Caco-2 (cell line): Measurements from ENCODE around the gene PRR36. TPM values are rescaled to one million over a fixed set of nuclear protein-coding genes. Genes with fewer than 3 reads are reported as not detected.

Experiments
- BruUV-seq: library from RNA; stranded (reverse); fragments of 400-500 nt; replicated peaks from 2 replicates; lab custom pipeline; 2021; lab: Mats Ljungman, UMichigan
- CTCF ChIA-PET: fragments of 300-600 bp; sonication (Branson Sonifier 250); formaldehyde crosslinking; loops from one replicate; lab custom pipeline; 2022; ENCODE audit warnings: antibody characterized with exemption; lab: Charles Lee
- POLR2A ChIA-PET: fragments of 300-600 bp; sonication (Branson Sonifier 250); formaldehyde crosslinking; loops from one replicate; lab custom pipeline; 2022; ENCODE audit warnings: antibody characterized with exemption; lab: Charles Lee
- DNase-seq, 2 experiments: peaks; one replicate each; pipeline versions ENCODE4 v3.0.0 to v3.0.0-alpha.2; 2020 to 2022
- H3K27me3 ChIP-seq: replicated peaks from 2 replicates; pipeline ENCODE4 v1.6.0; 2011; ENCODE audit warnings: low read length; ENCODE audit not compliant: control insufficient read depth, insufficient read depth
- H3K36me3 ChIP-seq: 2 replicates; pipeline ENCODE4 v1.5.1; 2011; ENCODE audit warnings: low read length; ENCODE audit not compliant: control insufficient read depth, insufficient read depth
- H3K4me1 ChIP-seq: fragments of 250-450 bp; sonication (Bioruptor Pico); 2 replicates; pipeline ENCODE4 v1.5.1; 2020; ENCODE audit warnings: mild to moderate bottlenecking
- H3K4me3 ChIP-seq: 2 replicates; pipeline ENCODE4 v1.5.1; 2011; ENCODE audit warnings: low read depth, mild to moderate bottlenecking, control low read depth, low read length
- H3K9me3 ChIP-seq: fragments of 250-450 bp; sonication (Bioruptor Pico); 2 replicates; pipeline ENCODE4 v1.5.1; 2020; ENCODE audit warnings: mild to moderate bottlenecking, moderate library complexity
- H3K27ac Mint-ChIP-seq: one replicate; pipeline ENCODE4 v1.8.0; 2022; ENCODE audit warnings: mixed read lengths; ENCODE audit not compliant: unreplicated experiment
- H3K27me3 Mint-ChIP-seq: one replicate; pipeline ENCODE4 v1.8.0; 2022; ENCODE audit warnings: mixed read lengths; ENCODE audit not compliant: insufficient read depth, unreplicated experiment
- H3K36me3 Mint-ChIP-seq: one replicate; pipeline ENCODE4 v1.8.0; 2022; ENCODE audit warnings: mild to moderate bottlenecking, mixed read lengths; ENCODE audit not compliant: insufficient read depth, unreplicated experiment
- H3K4me1 Mint-ChIP-seq: one replicate; pipeline ENCODE4 v1.8.0; 2022; ENCODE audit warnings: low read depth, mixed read lengths; ENCODE audit not compliant: unreplicated experiment
- H3K4me3 Mint-ChIP-seq: one replicate; pipeline ENCODE4 v1.8.0; 2022; ENCODE audit warnings: mild to moderate bottlenecking, moderate library complexity, mixed read lengths; ENCODE audit not compliant: unreplicated experiment
- H3K9me3 Mint-ChIP-seq: one replicate; pipeline ENCODE4 v1.8.0; 2022; ENCODE audit warnings: mixed read lengths; ENCODE audit not compliant: unreplicated experiment
- CTCF ChIP-seq, 2 experiments: fragments of 200-600 bp in 1 of 2; IDR thresholded peaks; 1 replicate in 1 of 2; 2 replicates in 1 of 2; pipeline versions ENCODE4 v1.5.1 to v1.8.0; 2011 to 2022; ENCODE audit warnings: antibody characterized with exemption in 1 of 2, control low read depth in 1 of 2, inconsistent platforms in 1 of 2, low read depth in 1 of 2, low read length in 1 of 2, mild to moderate bottlenecking in 1 of 2, moderate library complexity in 1 of 2; ENCODE audit not compliant: insufficient read depth in 1 of 2, severe bottlenecking in 1 of 2, unreplicated experiment in 1 of 2
- intact Hi-C: fragments of 100-400 bp; cut with micrococcal nuclease; formaldehyde crosslinking; loops from one replicate; pipeline ENCODE4 v1.10.0; 2022; ENCODE audit not compliant: unreplicated experiment
- total RNA-seq: library from RNA; stranded (reverse); gene quantifications from 2 replicates; pipeline ENCODE4 v1.2.3, GENCODE V29; 2022

PRR36 gene
- total RNA-seq, 1 experiment from 2014 or later = 3.7 TPM

- POLR2A ChIA-PET = no interaction called here
- Mint-ChIP-seq H3K4me3 (no peak overlapping the region), H3K27ac (no peak overlapping the region), H3K27me3 (no peaks in the 10 kb centered on the region), H3K4me1 (peaks cover 10% of the 10 kb centered on the region), H3K36me3 (peaks cover 5% of the 10 kb centered on the region), H3K9me3 (no peaks in the 10 kb centered on the region)
- intact Hi-C loops = loop anchor here (5.0 kb wide), 1 partner anchor 37 kb away; the partner anchor contains the start of gene LRRC8E
- Histone ChIP-seq H3K27me3 (no peaks in the 10 kb centered on the region), H3K4me1 (peaks cover 11% of the 10 kb centered on the region), H3K36me3 (no peaks in the 10 kb centered on the region), H3K9me3 (no peaks in the 10 kb centered on the region), H3K4me3 (no peak overlapping the region)
- CTCF ChIA-PET = no interaction called here
- TF ChIP-seq CTCF (IDR thresholded peaks at IDR 0.05; ENCODE audit: insufficient read depth in 1 of 2, low read depth in 1 of 2, low read length in 1 of 2, severe bottlenecking in 1 of 2, unreplicated experiment in 1 of 2) = no peak
- no peak for DNase-seq
- no TSS peak for BruUV-seq
Observed at GRCh38 chr19:7850000-7850813, 24.0 kb downstream of the PRR36 start.

- Histone ChIP-seq H3K36me3 (no peaks in the 10 kb centered on the region), H3K4me3 (no peak overlapping the region), H3K27me3 (no peaks in the 10 kb centered on the region), H3K9me3 (no peaks in the 10 kb centered on the region), H3K4me1 (peaks cover 11% of the 10 kb centered on the region)
- DNase-seq = no peak
- H3K4me3 Mint-ChIP-seq = no peak overlapping the region
- H3K4me1 Mint-ChIP-seq = peaks cover 10% of the 10 kb centered on the region
- H3K9me3 Mint-ChIP-seq = no peaks in the 10 kb centered on the region
- H3K27me3 Mint-ChIP-seq = no peaks in the 10 kb centered on the region
- H3K27ac Mint-ChIP-seq = no peak overlapping the region
- intact Hi-C loops = no loop called here
- POLR2A ChIA-PET = no interaction called here
- no peak for TF ChIP-seq CTCF (IDR thresholded peaks at IDR 0.05; ENCODE audit: insufficient read depth in 1 of 2, low read depth in 1 of 2, low read length in 1 of 2, severe bottlenecking in 1 of 2, unreplicated experiment in 1 of 2)
- CTCF ChIA-PET = no interaction called here
- no TSS peak for BruUV-seq
- H3K36me3 Mint-ChIP-seq = peaks cover 5% of the 10 kb centered on the region
Observed at GRCh38 chr19:7849631-7849999, 24.6 kb downstream of the PRR36 start.

- DNase-seq = no peak
- Mint-ChIP-seq H3K27ac (no peak overlapping the region), H3K9me3 (no peaks in the 10 kb centered on the region), H3K27me3 (no peaks in the 10 kb centered on the region), H3K36me3 (peaks cover 5% of the 10 kb centered on the region), H3K4me1 (peaks cover 10% of the 10 kb centered on the region), H3K4me3 (no peak overlapping the region)
- CTCF ChIA-PET = no interaction called here
- H3K4me1 ChIP-seq = peaks cover 10% of the 10 kb centered on the region
- POLR2A ChIA-PET = no interaction called here
- no peaks in the 10 kb centered on the region for H3K36me3 ChIP-seq
- no peaks in the 10 kb centered on the region for H3K27me3 ChIP-seq
- no peak for TF ChIP-seq CTCF (IDR thresholded peaks at IDR 0.05; ENCODE audit: insufficient read depth in 1 of 2, low read depth in 1 of 2, low read length in 1 of 2, severe bottlenecking in 1 of 2, unreplicated experiment in 1 of 2)
- intact Hi-C loops = no loop called here
- no TSS peak for BruUV-seq
- no peak overlapping the region for H3K4me3 ChIP-seq
- no peaks in the 10 kb centered on the region for H3K9me3 ChIP-seq
Observed at GRCh38 chr19:7848779-7849457, 25.3 kb downstream of the PRR36 start.
